Measurements from ENCODE around the gene ART1.
"Not testable (repeated sequence)": the region's sequence is repeated elsewhere in the genome, so short reads cannot be mapped to it uniquely, and the experiment has no call there.

Gene ART1

GRCh38 chr11:3632070-3632660, 12.8 kb upstream of the ART1 start:
- DNase-seq (ENCODE audit: low read depth in 4 of 4, low spot score in 1 of 4) = no peak

- DNase-seq (ENCODE audit: low read depth in 4 of 4, low spot score in 1 of 4) = no peak
These were observed 9.1 kb upstream of the ART1 start for GRCh38 chr11:3635641-3636375.

DNA sequence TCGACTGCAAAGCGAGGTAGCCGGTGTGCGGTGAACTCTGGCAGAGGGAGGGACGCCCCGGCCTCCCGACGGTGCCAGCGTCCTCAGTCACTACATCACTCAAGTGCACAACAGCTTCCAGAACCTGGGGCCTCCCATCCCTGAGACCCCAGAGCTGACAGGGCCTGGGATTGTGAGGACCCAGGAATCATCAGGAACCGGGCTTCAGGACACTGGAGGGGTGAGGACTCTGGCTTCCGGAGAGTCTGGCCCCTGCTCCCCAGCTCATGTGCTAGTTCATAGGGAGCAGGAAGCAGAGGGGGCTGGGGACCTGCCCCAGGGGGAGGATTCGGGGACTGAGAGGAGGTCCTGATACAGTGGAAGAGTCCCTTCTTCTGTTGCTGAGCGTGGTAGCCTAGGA, 7.7 kb upstream of the ART1 start:
- no peak for DNase-seq (ENCODE audit: low read depth in 4 of 4, low spot score in 1 of 4)

- DNase-seq (ENCODE audit: low read depth in 4 of 4, low spot score in 1 of 4) = no peak
These were observed 6.4 kb upstream of the ART1 start for GRCh38 chr11:3638513-3638912.

- no peak for DNase-seq (ENCODE audit: low read depth in 4 of 4, low spot score in 1 of 4)
These were observed 5.1 kb upstream of the ART1 start for GRCh38 chr11:3639841-3640240.

GRCh38 chr11:3641191-3641590, 3.7 kb upstream of the ART1 start:
- DNase-seq (ENCODE audit: low read depth in 4 of 4, low spot score in 1 of 4) = no peak

- DNase-seq (ENCODE audit: low read depth in 4 of 4, low spot score in 1 of 4) = no peak
These were observed 3.2 kb upstream of the ART1 start, which contains the start of gene ART5 for GRCh38 chr11:3641701-3642070. TSS of gene ART5 (minus strand) at chr11:3641992. CDS start at chr11:3641862, 130 bp downstream.

GRCh38 chr11:3642071-3642951, 2.6 kb upstream of the ART1 start:
- DNase-seq (ENCODE audit: low read depth in 4 of 4, low spot score in 1 of 4) = peak; percentile 30 to 47 (median 40)

GRCh38 chr11:3643102-3643546, 1.8 kb upstream of the ART1 start:
- not testable (repeated sequence) for DNase-seq (ENCODE audit: low read depth in 4 of 4, low spot score in 1 of 4)

- no peak for DNase-seq (ENCODE audit: low read depth in 4 of 4, low spot score in 1 of 4)
These were observed 624 bp downstream of the ART1 start for GRCh38 chr11:3645552-3645951.

DNA sequence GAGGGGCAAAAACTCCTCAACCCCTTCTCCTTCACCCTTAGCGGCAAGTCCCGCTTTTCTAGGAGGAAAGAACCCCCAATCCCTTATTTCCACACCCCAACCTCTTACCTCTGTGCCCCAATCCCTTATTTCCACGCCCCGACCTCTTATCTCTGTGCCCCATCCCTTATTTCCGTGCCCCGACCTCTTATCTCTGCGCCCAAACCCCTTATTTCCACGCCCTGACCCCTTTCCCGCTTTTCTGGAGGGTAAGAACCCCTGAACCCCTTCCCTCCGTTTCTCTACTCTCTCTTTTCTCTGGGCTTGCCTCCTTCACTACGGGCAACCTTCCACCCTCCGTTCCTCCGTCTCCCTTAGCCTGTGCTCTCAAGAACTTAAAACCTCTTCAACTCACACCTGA, 3.9 kb downstream of the ART1 start:
- not testable (repeated sequence) for DNase-seq (ENCODE audit: low read depth in 4 of 4, low spot score in 1 of 4)

GRCh38 chr11:3649374-3649773, 4.4 kb downstream of the ART1 start:
- not testable (repeated sequence) for DNase-seq (ENCODE audit: low read depth in 4 of 4, low spot score in 1 of 4)

DNA sequence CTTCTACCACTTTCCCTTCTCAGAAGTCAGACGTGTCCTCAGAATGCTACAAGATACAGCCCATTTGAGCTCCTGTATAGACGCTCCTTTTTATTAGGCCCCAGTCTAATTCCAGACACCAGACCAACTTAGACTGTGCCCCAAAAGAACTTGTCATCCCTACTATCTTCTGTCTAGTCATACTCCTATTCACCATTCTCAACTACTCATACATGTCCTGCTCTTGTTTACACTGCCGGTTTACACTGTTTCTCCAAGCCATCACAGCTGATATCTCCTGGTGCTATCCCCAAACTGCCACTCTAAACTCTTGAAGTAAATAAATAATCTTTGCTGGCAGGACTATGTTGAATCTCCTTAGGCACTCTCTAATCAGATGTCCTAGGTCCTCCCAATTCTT, 7.6 kb downstream of the ART1 start:
- not testable (repeated sequence) for DNase-seq (ENCODE audit: low read depth in 4 of 4, low spot score in 1 of 4)

DNA sequence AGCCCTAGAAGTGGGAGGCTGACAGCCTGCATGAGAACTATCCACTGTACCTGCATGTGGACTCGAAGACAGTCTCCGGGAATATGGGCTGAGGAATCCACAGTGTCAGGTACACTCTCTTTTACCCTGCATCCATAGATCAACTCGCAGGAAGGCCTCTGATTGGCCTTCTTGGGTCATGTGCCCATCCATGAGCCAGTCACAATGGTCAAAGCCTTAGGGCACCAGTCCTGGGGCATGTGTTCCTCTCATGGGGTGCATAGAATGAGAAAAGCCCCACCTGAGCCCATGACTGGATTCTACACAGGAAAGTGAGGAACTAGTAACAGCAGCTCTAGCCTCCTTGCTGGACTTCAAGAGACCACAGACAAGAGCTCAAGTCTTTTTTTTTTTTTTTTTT, 10.6 kb downstream of the ART1 start:
- no peak for DNase-seq (ENCODE audit: low read depth in 4 of 4, low spot score in 1 of 4)

DNA sequence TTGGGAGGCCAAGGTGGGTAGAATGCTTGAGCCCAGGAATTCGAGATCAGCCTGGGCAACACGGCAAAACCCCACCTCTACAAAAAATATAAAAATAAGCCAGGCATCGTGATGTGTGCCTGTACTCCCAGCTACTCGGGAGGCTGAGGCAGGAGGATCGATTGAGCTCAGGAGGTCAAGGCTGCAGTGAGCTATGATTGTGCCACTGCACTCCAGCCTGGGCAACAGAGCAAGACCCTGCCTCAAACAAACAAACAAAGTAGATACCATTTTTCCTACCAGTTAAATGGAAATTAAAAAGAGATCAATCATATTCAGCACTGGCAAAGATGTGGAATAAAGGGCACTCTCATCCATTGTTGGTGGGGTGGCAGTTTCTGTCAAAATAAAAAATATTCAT, 12.4 kb downstream of the ART1 start:
- DNase-seq (ENCODE audit: low read depth in 4 of 4, low spot score in 1 of 4) = not testable (repeated sequence)

- no peak for DNase-seq (ENCODE audit: low read depth in 4 of 4, low spot score in 1 of 4)
These were observed 13.3 kb downstream of the ART1 start for GRCh38 chr11:3658252-3658651.

- DNase-seq (ENCODE audit: low read depth in 4 of 4, low spot score in 1 of 4) = no peak
These were observed 14.9 kb downstream of the ART1 start for GRCh38 chr11:3659595-3660515.

- DNase-seq (ENCODE audit: low read depth in 4 of 4, low spot score in 1 of 4) = no peak
These were observed 16.0 kb downstream of the ART1 start for GRCh38 chr11:3660960-3661359.

- DNase-seq (ENCODE audit: low read depth in 4 of 4, low spot score in 1 of 4) = no peak
These were observed 17.9 kb downstream of the ART1 start for GRCh38 chr11:3662856-3663255.

DNA sequence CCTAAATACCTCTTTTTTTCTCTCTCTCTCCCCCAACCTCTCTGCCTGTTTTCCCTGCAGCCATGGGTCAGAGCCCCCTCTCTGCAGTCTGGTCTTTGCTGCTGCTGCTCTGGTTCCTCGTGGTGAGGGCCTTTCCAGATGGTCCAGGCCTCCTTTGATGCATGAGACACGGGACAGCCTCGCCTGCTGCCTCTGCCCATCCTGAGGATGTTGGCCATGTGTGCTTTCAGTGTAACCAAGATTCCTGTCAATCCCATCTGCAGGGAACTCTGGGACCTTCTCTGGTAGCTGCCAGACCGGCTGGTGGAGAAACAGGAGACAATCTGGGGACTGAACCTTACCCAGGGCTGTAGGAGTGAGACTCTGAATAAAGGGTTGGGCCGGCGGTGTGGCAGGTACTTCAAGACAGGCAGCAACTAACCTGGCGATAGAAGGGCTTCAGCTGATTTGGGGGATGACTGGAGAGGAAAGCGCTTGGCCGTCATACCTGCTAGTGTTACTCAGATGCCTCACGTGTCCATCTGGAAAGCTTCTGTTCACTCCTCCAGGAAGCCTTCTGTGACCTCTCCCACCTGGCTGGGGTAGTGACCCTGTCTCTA, 19.2 kb downstream of the ART1 start:
- DNase-seq (ENCODE audit: low read depth in 4 of 4, low spot score in 1 of 4) = no peak

All from stimulated activated CD4-positive, alpha-beta T cell treated with anti-CD3 and anti-CD28 coated beads, Interleukin-1b, Interleukin-23, amount 100 ng/mL, for 24 hours (primary cell).